ENCODE data around the gene NUMB. TPM values are rescaled to one million over a fixed set of nuclear protein-coding genes. Genes with fewer than 3 reads are reported as not detected.
A peak's percentile ranks its signal among the peaks of the same experiment; 100 is the strongest.

NUMB gene
- total and polyA plus RNA-seq, 9 donors, result 32.9 to 78.2 (median 67.6) TPM

DNA sequence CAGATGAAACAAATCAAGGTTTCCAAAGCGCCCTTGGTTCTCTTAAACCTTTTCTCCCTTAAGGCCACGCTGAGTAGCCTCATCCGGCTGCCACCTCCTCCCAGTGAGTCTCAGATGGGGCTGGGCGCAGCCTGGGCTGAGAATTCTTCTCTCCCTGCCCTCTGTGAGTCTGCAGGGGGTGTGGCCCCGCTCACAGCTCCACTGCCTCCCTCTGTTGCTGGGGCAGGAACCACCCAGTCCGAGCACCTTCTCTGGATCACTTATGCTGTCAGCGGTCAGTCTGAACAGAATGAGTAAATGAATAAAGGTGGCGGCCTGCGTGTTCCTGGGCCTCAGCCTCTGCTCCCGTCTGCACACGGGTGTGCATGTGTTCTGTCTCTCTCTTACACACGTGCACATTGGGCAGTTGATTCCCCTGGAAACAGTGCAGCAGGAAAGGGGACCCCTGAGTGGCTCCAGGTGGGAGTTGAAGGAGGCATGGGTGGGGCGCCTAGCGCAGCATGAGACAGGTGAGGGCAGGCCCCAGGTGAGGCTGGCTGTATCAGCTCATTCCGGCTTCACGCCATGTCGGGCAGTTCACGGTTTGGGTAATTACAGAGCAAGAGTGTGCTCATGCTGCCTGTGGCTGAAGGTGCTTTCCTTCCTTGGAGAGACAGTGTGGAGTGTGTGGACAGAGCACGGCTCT, 216.7 kb downstream of the NUMB start:
- DNase-seq, result peak in 3 of 5 donors; percentile 13 to 37 (median 24)
- TF ChIP-seq POLR2A (IDR thresholded peaks at IDR 0.05), result no peak
- TF ChIP-seq, protein P1, sequence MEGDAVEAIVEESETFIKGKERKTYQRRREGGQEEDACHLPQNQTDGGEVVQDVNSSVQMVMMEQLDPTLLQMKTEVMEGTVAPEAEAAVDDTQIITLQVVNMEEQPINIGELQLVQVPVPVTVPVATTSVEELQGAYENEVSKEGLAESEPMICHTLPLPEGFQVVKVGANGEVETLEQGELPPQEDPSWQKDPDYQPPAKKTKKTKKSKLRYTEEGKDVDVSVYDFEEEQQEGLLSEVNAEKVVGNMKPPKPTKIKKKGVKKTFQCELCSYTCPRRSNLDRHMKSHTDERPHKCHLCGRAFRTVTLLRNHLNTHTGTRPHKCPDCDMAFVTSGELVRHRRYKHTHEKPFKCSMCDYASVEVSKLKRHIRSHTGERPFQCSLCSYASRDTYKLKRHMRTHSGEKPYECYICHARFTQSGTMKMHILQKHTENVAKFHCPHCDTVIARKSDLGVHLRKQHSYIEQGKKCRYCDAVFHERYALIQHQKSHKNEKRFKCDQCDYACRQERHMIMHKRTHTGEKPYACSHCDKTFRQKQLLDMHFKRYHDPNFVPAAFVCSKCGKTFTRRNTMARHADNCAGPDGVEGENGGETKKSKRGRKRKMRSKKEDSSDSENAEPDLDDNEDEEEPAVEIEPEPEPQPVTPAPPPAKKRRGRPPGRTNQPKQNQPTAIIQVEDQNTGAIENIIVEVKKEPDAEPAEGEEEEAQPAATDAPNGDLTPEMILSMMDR (IDR thresholded peaks at IDR 0.05), result no peak
- TF ChIP-seq EP300 (IDR thresholded peaks at IDR 0.05), result no peak
- Histone ChIP-seq H3K36me3 (no peaks in the 10 kb centered on the region), H3K4me3 (no peak overlapping the region), H3K4me1 (ENCODE audit: insufficient read depth) (peaks cover 20% of the 10 kb centered on the region), H3K27ac (peak overlapping the region in 1 of 2 donors; percentile 59), H3K9me3 (no peaks in the 10 kb centered on the region), H3K27me3 (no peaks in the 10 kb centered on the region)
- 91 to 93% (median 92%) methylated on average over 19 of the region's 19 CpGs for WGBS, 3 donors
- intact Hi-C loops (cut with DNase I), result no loop called here

DNA sequence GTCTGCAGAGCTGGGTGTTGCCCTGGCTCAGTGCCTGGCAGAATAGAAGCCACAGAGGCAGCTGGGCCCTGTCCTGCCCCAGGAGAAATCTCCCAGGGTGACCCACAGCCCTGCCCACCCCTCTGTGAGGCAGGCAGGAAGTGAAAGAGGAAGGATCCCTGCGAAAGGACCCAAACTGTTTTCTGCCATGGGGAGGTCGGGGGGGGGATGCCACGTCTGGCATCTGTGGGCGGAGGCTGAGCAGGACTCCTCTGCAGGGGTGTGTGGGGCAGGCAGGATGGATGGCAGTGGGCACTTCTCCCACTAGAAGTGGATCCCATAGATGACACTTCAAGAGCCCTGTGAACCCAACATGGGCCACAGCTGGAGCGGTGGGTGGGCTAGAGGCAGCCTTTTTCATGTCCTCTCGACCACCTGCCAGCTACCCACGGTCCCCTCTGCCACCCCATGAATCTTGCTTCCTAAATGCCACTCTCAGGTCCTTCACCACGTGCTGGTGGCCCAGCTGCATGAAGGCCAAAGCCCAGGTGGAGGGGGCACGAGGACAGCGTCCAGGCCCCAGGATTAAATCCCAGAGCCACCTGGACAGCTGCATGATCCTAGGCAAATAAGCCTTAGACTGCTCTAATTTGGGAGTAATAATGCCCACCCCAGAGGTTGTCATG, 217.4 kb downstream of the NUMB start:
- H3K36me3 ChIP-seq, result no peaks in the 10 kb centered on the region
- TF ChIP-seq EP300 (IDR thresholded peaks at IDR 0.05), result no peak
- H3K27me3 ChIP-seq, result no peaks in the 10 kb centered on the region
- H3K27ac ChIP-seq, result no peak overlapping the region
- DNase-seq, result peak in 3 of 5 donors; percentile 9 to 42 (median 22)
- no peaks in the 10 kb centered on the region for H3K9me3 ChIP-seq
- WGBS, 3 donors, result 87 to 95% (median 93%) methylated on average over 10 of the region's 10 CpGs
- H3K4me3 ChIP-seq, result no peak overlapping the region
- intact Hi-C loops (cut with DNase I), result no loop called here
- peaks cover 22% of the 10 kb centered on the region for H3K4me1 ChIP-seq (ENCODE audit: insufficient read depth)

DNA sequence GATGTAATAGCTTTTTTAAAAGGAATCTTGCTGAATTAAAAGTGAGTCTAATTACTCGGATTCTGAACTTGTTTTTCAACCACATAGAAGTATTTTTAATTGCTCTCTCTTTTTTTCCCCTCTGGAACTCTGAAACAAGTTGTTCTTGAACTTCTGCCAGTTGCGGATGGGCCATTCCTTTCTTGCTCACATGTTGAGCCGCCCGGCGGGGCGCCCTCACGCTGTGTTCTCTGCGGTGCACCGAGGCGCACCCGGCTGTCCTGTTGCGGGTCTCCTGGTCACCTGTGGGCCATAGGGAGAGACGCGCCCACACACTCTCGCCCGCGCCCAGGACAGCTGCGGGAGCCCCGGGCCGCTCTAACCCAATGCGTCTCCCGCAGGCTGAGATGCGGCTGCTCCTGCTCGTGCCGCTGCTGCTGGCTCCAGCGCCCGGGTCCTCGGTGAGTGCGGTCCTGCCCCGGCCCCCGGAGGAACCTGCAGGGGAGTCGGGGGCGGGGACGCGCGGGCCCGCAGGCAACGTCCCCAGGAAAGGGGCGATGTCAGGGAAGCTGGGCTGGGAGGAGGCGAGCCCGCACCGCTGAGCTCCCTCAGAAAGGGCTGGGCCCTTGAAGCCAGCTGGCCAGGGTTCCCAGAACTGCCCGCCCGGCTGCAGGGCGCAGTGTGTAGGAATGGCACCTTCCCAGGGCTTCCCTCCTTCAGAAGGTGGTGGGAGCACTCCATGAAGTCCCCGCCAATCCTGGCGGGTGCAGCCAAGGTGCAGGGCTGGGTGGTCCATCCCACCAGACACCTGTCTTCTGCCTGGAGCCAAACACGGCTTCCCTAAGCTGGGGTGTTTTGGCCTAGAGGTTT, 218.7 kb downstream of the NUMB start:
- H3K4me3 ChIP-seq, result peak overlapping the region; percentile 44
- H3K27ac ChIP-seq, result peak overlapping the region in 1 of 2 donors; percentile 50

DNA sequence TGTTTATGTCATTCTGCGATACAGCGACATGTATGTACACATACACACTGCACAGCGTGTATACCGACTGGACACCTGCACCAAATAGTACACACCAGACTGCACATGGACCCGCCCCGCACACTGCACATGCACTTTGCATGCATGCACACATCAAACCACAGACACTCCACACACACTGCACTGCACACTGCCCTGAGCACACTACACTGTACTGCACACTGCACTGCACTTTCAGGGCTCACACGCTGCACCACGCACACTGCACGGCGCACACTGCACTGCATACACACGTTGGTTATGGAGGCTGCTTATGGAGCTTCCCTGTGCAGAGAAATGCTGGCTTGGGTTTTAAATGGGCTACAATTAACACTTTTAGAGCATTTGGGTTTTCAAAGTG, 219.4 kb downstream of the NUMB start:
- WGBS, 3 donors, result 48 to 62% (median 57%) methylated on average over 11 of the region's 11 CpGs
- intact Hi-C loops (cut with DNase I), result loop anchor here in 1 of 4 donors (10.0 kb wide), 1 partner anchor 54 kb away; no protein-coding TSS in a partner anchor
- DNase-seq, result peak in 2 of 5 donors; percentile 27 to 46
- Histone ChIP-seq H3K9me3 (no peaks in the 10 kb centered on the region), H3K27ac (no peak overlapping the region), H3K4me1 (ENCODE audit: insufficient read depth) (peaks cover 32% of the 10 kb centered on the region), H3K36me3 (no peaks in the 10 kb centered on the region), H3K27me3 (no peaks in the 10 kb centered on the region), H3K4me3 (no peak overlapping the region)
- TF ChIP-seq EP300 (IDR thresholded peaks at IDR 0.05), result no peak

More for the DNA sequence above, 218.7 kb downstream of the NUMB start:
- Histone ChIP-seq H3K9me3 (no peaks in the 10 kb centered on the region), H3K36me3 (no peaks in the 10 kb centered on the region), H3K4me1 (ENCODE audit: insufficient read depth) (peaks cover 30% of the 10 kb centered on the region), H3K27me3 (no peaks in the 10 kb centered on the region)
- peak; percentile 67 to 83 (median 75) for DNase-seq
- WGBS, 3 donors, result 7 to 9% (median 8%) methylated on average over 41 to 48 of the region's 48 CpGs
- TF ChIP-seq POLR2A (IDR thresholded peaks at IDR 0.05), result no peak
- no peak for TF ChIP-seq EP300 (IDR thresholded peaks at IDR 0.05)
- TF ChIP-seq, protein P1 (IDR thresholded peaks at IDR 0.05), result no peak
- intact Hi-C loops (cut with DNase I), result loop anchor here in 1 of 4 donors (10.0 kb wide), 1 partner anchor 55 kb away; no protein-coding TSS in a partner anchor

DNA sequence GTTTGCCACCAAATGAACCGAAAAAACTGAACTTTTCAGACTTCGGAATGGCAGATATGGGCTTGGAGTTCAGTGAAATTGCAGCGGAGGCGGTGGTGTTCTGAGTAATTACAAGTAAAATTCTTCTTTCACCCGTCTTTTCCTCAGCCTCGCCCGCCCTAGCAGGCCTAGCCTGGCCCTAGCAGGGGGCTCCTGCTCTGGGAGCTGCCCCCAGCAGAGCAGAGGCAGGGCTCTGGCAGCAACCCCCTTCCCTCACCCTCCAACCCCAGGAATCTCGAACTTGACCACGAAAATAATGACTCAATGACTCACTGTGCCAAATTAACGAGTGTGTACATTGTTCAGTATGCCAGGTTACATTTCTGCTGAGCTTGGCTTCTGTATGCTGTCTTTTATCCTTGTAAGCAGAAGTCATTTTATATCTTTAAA, 219.9 kb downstream of the NUMB start:
- TF ChIP-seq, protein P1 (IDR thresholded peaks at IDR 0.05), result no peak
- TF ChIP-seq EP300 (IDR thresholded peaks at IDR 0.05) (no peak), POLR2A (IDR thresholded peaks at IDR 0.05) (no peak)
- 10 to 18% (median 16%) methylated on average over 10 of the region's 10 CpGs for WGBS, 3 donors
- no peaks in the 10 kb centered on the region for H3K36me3 ChIP-seq
- H3K27ac ChIP-seq, result peak overlapping the region; percentile 45 to 77
- no peaks in the 10 kb centered on the region for H3K27me3 ChIP-seq
- intact Hi-C loops (cut with DNase I), result loop anchor here in 1 of 4 donors (10.0 kb wide), 1 partner anchor 54 kb away; no protein-coding TSS in a partner anchor
- peaks cover 32% of the 10 kb centered on the region for H3K4me1 ChIP-seq (ENCODE audit: insufficient read depth)
- H3K9me3 ChIP-seq, result no peaks in the 10 kb centered on the region
- peak overlapping the region; percentile 49 for H3K4me3 ChIP-seq
- peak in 1 of 5 donors; percentile 54 for DNase-seq
